Muscle of leg (tissue), 11 donors: Measurements from ENCODE around the gene TBCD. TPM values are rescaled to one million over a fixed set of nuclear protein-coding genes. Genes with fewer than 3 reads are reported as not detected.

Source experiments
- DNase-seq: peaks from one replicate; pipeline ENCODE4 v3.0.0; 2013
- H3K27ac ChIP-seq: one replicate; pipeline ENCODE4 v1.5.1; 2013; ENCODE audit warnings: mild to moderate bottlenecking, low read length, control low read depth
- H3K27me3 ChIP-seq: one replicate; pipeline ENCODE4 v1.6.1; 2013; ENCODE audit warnings: low read length; ENCODE audit not compliant: control insufficient read depth, insufficient read depth
- H3K36me3 ChIP-seq: one replicate; pipeline ENCODE4 v1.6.1; 2013; ENCODE audit warnings: low read length; ENCODE audit not compliant: control insufficient read depth, insufficient read depth
- H3K4me1 ChIP-seq: one replicate; pipeline ENCODE4 v1.6.1; 2013; ENCODE audit warnings: low read length; ENCODE audit not compliant: control insufficient read depth, insufficient read depth
- H3K4me3 ChIP-seq: one replicate; pipeline ENCODE4 v1.5.1; 2013; ENCODE audit warnings: low read length, control low read depth
- H3K9me3 ChIP-seq: replicated peaks from 2 replicates; pipeline ENCODE4 v1.6.1; 2013; ENCODE audit warnings: low read depth, low read length; ENCODE audit not compliant: control insufficient read depth
- WGBS: methylation state at CpG from one replicate; pipeline ENCODE4 v1.1.5; 2013; ENCODE audit warnings: missing lambda C conversion rate; ENCODE audit not compliant: insufficient coverage; 5-methylcytosine and 5-hydroxymethylcytosine counted together
- polyA plus RNA-seq, 8 donors: library from polyadenylated mRNA; unstranded; fragments of 120-200 nt; gene quantifications; one replicate each; pipeline versions ENCODE4 v1.2.1 to v1.2.3, GENCODE V29; 2013; ENCODE audit warnings: inconsistent platforms in 1 of 8, low replicate concordance in 1 of 8; ENCODE audit not compliant: insufficient read length in 8 of 8, insufficient read depth in 1 of 8
- total RNA-seq: library from RNA; stranded (reverse); fragments of 120-200 nt; gene quantifications from one replicate; pipeline ENCODE4 v1.2.4, GENCODE V29; 2013

Gene TBCD
- total and polyA plus RNA-seq, 9 donors = 47.8 to 77.4 (median 62.3) TPM

DNA sequence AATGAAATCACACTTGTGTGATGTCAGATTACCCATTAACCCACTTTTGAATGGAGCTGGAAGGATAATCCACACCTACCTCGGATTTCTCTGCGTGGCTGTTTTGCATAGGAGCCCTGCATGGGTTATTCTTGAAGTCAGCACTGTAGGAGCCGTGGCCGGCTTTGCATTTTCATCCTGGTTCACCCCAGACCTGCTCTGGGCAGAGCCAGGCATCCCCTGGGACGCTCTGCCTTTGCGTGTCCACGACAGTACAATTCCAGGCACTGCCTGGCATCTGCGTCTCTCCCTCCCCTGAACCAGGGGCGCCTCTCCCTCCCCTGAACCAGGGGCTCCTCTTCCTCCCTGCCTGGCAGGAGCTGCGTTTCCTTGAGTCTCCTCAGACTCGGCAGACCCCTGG lies 117.7 kb downstream of the TBCD start:
- no peak overlapping the region for H3K4me3 ChIP-seq
- 84% methylated on average over 9 of the region's 11 CpGs for WGBS
- H3K27ac ChIP-seq = no peak overlapping the region
- H3K4me1 ChIP-seq = peaks cover 59% of the 10 kb centered on the region
- no peaks in the 10 kb centered on the region for H3K9me3 ChIP-seq
- no peak for DNase-seq
- H3K27me3 ChIP-seq = no peaks in the 10 kb centered on the region
- H3K36me3 ChIP-seq = peaks cover 37% of the 10 kb centered on the region

GRCh38 chr17:82870091-82870491 lies 118.2 kb downstream of the TBCD start:
- no peak for DNase-seq
- WGBS = 93% methylated on average over 35 of the region's 35 CpGs
- peak overlapping the region; percentile 20 for H3K27ac ChIP-seq
- no peaks in the 10 kb centered on the region for H3K27me3 ChIP-seq
- H3K36me3 ChIP-seq = peaks cover 37% of the 10 kb centered on the region
- H3K4me3 ChIP-seq = no peak overlapping the region
- H3K4me1 ChIP-seq = peaks cover 53% of the 10 kb centered on the region
- H3K9me3 ChIP-seq = no peaks in the 10 kb centered on the region

GRCh38 chr17:82870541-82870940 lies 118.7 kb downstream of the TBCD start:
- 98% methylated on average over 11 of the region's 14 CpGs for WGBS
- Histone ChIP-seq H3K36me3 (peaks cover 37% of the 10 kb centered on the region), H3K4me3 (no peak overlapping the region), H3K4me1 (peaks cover 49% of the 10 kb centered on the region), H3K27me3 (no peaks in the 10 kb centered on the region), H3K27ac (peak overlapping the region; percentile 71), H3K9me3 (no peaks in the 10 kb centered on the region)
- no peak for DNase-seq

GRCh38 chr17:82871056-82871775 lies 119.4 kb downstream of the TBCD start:
- 87% methylated on average over 29 of the region's 31 CpGs for WGBS
- Histone ChIP-seq H3K27ac (peak overlapping the region; percentile 71), H3K36me3 (peaks cover 37% of the 10 kb centered on the region), H3K27me3 (no peaks in the 10 kb centered on the region), H3K4me3 (no peak overlapping the region), H3K4me1 (peaks cover 44% of the 10 kb centered on the region), H3K9me3 (no peaks in the 10 kb centered on the region)
- DNase-seq = no peak

DNA sequence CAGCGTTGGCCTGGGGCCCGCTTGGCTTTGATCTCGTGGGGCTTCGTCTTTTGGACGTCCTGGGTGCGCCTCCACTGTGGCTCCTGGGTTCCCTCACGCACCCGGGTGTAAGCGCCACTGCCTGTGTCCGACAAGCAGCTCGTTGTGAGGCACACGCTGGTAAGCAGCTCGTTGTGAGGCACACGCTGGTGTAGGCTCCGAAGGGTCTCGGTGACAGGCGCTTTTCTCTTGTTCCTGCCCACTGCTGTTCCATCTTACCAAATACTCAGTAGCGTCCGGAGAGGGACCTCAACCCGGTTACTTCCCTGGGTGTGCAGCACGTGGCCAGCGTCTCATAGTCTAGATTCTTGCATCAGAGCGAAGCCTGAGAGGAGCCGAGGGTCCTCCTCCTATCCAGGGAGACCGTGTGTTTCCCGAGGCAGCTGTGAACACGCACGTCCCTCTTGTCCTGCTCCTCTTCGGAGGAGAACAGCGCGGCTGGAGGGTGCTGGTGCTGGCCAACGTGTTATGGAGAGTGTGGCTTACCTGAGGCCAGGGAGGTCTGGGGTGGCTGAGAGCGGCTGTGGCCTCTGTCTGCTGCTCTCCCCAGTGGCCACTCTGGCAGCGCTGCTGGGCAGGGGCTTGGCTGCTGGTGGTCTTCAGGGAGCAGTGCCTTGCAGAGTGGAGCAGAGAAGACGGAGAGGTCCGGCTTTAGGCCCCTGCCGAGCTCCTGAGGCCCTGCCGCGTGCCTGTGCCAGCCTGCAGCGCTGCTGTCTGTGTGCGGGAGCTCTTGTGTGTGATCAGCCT lies 120.1 kb downstream of the TBCD start:
- no peaks in the 10 kb centered on the region for H3K27me3 ChIP-seq
- no peaks in the 10 kb centered on the region for H3K9me3 ChIP-seq
- peaks cover 42% of the 10 kb centered on the region for H3K4me1 ChIP-seq
- 74% methylated on average over 38 of the region's 41 CpGs for WGBS
- peaks cover 37% of the 10 kb centered on the region for H3K36me3 ChIP-seq
- H3K4me3 ChIP-seq = no peak overlapping the region
- H3K27ac ChIP-seq = peak overlapping the region; percentile 65
- no peak for DNase-seq

GRCh38 chr17:82872591-82873520 lies 121.0 kb downstream of the TBCD start:
- no peaks in the 10 kb centered on the region for H3K27me3 ChIP-seq
- no peak for DNase-seq
- peaks cover 37% of the 10 kb centered on the region for H3K36me3 ChIP-seq
- H3K27ac ChIP-seq = no peak overlapping the region
- no peak overlapping the region for H3K4me3 ChIP-seq
- 71% methylated on average over 32 of the region's 33 CpGs for WGBS
- H3K9me3 ChIP-seq = no peaks in the 10 kb centered on the region
- peaks cover 33% of the 10 kb centered on the region for H3K4me1 ChIP-seq

- no peak overlapping the region for H3K27ac ChIP-seq
Measured at GRCh38 chr17:82873521-82873920, 121.7 kb downstream of the TBCD start.

GRCh38 chr17:82874011-82874835 lies 122.4 kb downstream of the TBCD start:
- H3K4me1 ChIP-seq = peaks cover 29% of the 10 kb centered on the region
- no peaks in the 10 kb centered on the region for H3K9me3 ChIP-seq
- WGBS = 84% methylated on average over 34 of the region's 34 CpGs
- no peak overlapping the region for H3K27ac ChIP-seq
- no peaks in the 10 kb centered on the region for H3K27me3 ChIP-seq
- no peak overlapping the region for H3K4me3 ChIP-seq
- no peak for DNase-seq
- H3K36me3 ChIP-seq = peaks cover 37% of the 10 kb centered on the region

More at GRCh38 chr17:82873521-82873920, 121.7 kb downstream of the TBCD start:
- peaks cover 37% of the 10 kb centered on the region for H3K36me3 ChIP-seq
- peaks cover 29% of the 10 kb centered on the region for H3K4me1 ChIP-seq
- H3K27me3 ChIP-seq = no peaks in the 10 kb centered on the region
- no peaks in the 10 kb centered on the region for H3K9me3 ChIP-seq
- no peak overlapping the region for H3K4me3 ChIP-seq
- DNase-seq = no peak
- WGBS = 89% methylated on average over 19 of the region's 19 CpGs

DNA sequence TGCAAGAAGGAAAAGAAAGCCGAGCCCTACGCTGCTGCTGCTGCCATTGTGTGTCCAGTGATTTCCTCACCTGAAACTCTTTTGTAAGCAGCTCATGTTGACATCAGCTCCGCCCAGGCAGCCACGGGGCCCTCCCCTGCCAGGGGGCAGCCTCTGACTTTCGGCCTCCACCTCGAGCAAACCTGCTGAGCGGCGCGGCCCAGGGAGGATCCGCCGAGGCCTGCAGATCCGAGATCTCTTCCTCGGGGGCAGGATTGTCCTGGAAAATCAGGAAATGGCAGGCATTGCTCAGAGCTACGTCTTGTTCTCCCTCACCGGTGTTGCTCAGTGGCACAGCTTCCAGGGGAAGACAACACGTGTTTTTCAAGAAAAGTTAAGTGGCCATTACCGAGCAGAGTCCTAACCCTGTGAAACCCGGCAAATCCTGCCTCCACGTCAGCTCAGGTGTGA lies 123.6 kb downstream of the TBCD start:
- WGBS = 65% methylated on average over 15 of the region's 19 CpGs
- Histone ChIP-seq H3K27ac (no peak overlapping the region), H3K4me1 (peaks cover 30% of the 10 kb centered on the region)

More for the DNA sequence above, 123.6 kb downstream of the TBCD start:
- Histone ChIP-seq H3K36me3 (peaks cover 35% of the 10 kb centered on the region), H3K9me3 (no peaks in the 10 kb centered on the region), H3K27me3 (no peaks in the 10 kb centered on the region), H3K4me3 (no peak overlapping the region)
- no peak for DNase-seq
